Karpas-422 (cell line): ENCODE measurements around the gene EEA1. TPM values are rescaled to one million over a fixed set of nuclear protein-coding genes. Genes with fewer than 3 reads are reported as not detected.

Experiments
- DNase-seq: peaks from one replicate; pipeline ENCODE4 v3.0.0-alpha.2; 2015
- H2AFZ ChIP-seq: fragments of 200-600 bp; sonication (generic); 2 replicates; pipeline ENCODE4 v1.6.1; 2014; ENCODE audit warnings: antibody characterized with exemption, low read length, mixed read lengths
- H3K27ac ChIP-seq: fragments of 200-600 bp; sonication (generic); 2 replicates; pipeline ENCODE4 v1.5.1; 2014; ENCODE audit warnings: mild to moderate bottlenecking, low read length, moderate library complexity
- H3K27me3 ChIP-seq: fragments of 200-600 bp; sonication (generic); 2 replicates; pipeline ENCODE4 v1.6.1; 2014; ENCODE audit warnings: low read length, mixed read lengths
- H3K36me3 ChIP-seq: fragments of 200-600 bp; sonication (generic); 2 replicates; pipeline ENCODE4 v1.6.1; 2014; ENCODE audit warnings: low read length, mixed read lengths; ENCODE audit not compliant: insufficient read depth
- H3K4me1 ChIP-seq: fragments of 200-600 bp; sonication (generic); 2 replicates; pipeline ENCODE4 v1.6.1; 2014; ENCODE audit warnings: mild to moderate bottlenecking, low read length, mixed read lengths
- H3K4me2 ChIP-seq: fragments of 200-600 bp; sonication (generic); 2 replicates; pipeline ENCODE4 v1.6.1; 2014; ENCODE audit warnings: low read length, low read depth, mild to moderate bottlenecking; ENCODE audit not compliant: poor library complexity, severe bottlenecking
- H3K4me3 ChIP-seq: fragments of 200-600 bp; sonication (generic); 2 replicates; pipeline ENCODE4 v1.5.1; 2014; ENCODE audit warnings: mild to moderate bottlenecking, antibody characterized with exemption, low read length, mixed read lengths
- H3K79me2 ChIP-seq: fragments of 200-600 bp; sonication (generic); 2 replicates; pipeline ENCODE4 v1.6.1; 2014; ENCODE audit warnings: mild to moderate bottlenecking, low read length, mixed read lengths
- H3K9ac ChIP-seq: fragments of 200-600 bp; sonication (generic); 2 replicates; pipeline ENCODE4 v1.6.0; 2014; ENCODE audit warnings: low read length
- H3K9me2 ChIP-seq: fragments of 200-600 bp; sonication (generic), shearing (Covaris generic); replicated peaks from 2 replicates; pipeline ENCODE4 v1.6.0; 2014; ENCODE audit warnings: mild to moderate bottlenecking, low read length, moderate library complexity; ENCODE audit not compliant: insufficient read depth
- H3K9me3 ChIP-seq: fragments of 300-700, 200-600 bp; sonication (generic); 2 replicates; pipeline ENCODE4 v1.6.1; 2014; ENCODE audit warnings: low read length, mixed read lengths
- H4K20me1 ChIP-seq: fragments of 200-600 bp; sonication (generic); 2 replicates; pipeline ENCODE4 v1.6.1; 2014; ENCODE audit warnings: mild to moderate bottlenecking, antibody characterized with exemption, low read length, low read depth; ENCODE audit not compliant: insufficient read depth
- total RNA-seq: library from RNA; depleted of rRNA; stranded (reverse); fragments of >200 nt; shearing (Covaris generic); gene quantifications from 2 replicates; pipeline ENCODE4 v1.2.3, GENCODE V29; 2014; ENCODE audit warnings: low replicate concordance

The EEA1 gene
- total RNA-seq, 1 experiment from 2014 or later = 9.2 TPM

- H3K36me3 ChIP-seq = peaks cover 2% of the 10 kb centered on the region; the same call in 1 of the 2 replicates
- peak overlapping the region; percentile 28; the same call in 1 of the 2 replicates for H3K27ac ChIP-seq
- DNase-seq = peak; percentile 93
- no peaks in the 10 kb centered on the region for H3K9me2 ChIP-seq
- H3K4me1 ChIP-seq = peaks cover 20% of the 10 kb centered on the region
- H4K20me1 ChIP-seq = no peaks in the 10 kb centered on the region
- H3K4me2 ChIP-seq = peak overlapping the region; percentile 14
- H3K27me3 ChIP-seq = no peaks in the 10 kb centered on the region
- no peak overlapping the region for H3K4me3 ChIP-seq
- no peak overlapping the region for H2AFZ ChIP-seq
- H3K79me2 ChIP-seq = 0 out of 2 replicates have a peak, but pooled peaks cover 3% of the 10 kb centered on the region
- H3K9me3 ChIP-seq = no peaks in the 10 kb centered on the region
- H3K9ac ChIP-seq = no peak overlapping the region
Measured at GRCh38 chr12:92784797-92785562, 144.1 kb downstream of the EEA1 start.

DNA sequence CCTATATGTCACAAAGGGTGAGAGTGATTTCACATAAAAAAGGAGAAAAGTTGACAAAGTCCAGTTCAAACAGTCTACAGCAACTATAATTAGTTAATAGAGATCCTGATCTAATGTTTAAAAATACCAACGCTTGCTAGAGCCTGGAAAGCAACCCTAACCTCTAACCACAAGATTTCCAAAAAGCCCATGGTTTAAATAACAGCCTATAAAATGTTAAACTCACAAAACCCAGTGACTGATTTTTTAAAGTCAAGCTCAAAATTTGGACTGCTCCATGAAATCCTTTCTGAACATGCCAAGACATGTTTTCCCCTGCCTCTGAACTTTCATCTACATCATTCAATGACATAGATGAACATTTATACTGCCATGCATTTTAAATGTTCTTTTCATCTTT, 144.7 kb downstream of the EEA1 start:
- Histone ChIP-seq H3K4me1 (peaks cover 20% of the 10 kb centered on the region), H3K36me3 (peaks cover 2% of the 10 kb centered on the region; the same call in 1 of the 2 replicates), H3K4me2 (no peak overlapping the region), H3K4me3 (no peak overlapping the region), H3K27me3 (no peaks in the 10 kb centered on the region), H3K9me3 (no peaks in the 10 kb centered on the region), H2AFZ (no peak overlapping the region), H3K79me2 (0 out of 2 replicates have a peak, but pooled peaks cover 3% of the 10 kb centered on the region), H3K9me2 (no peaks in the 10 kb centered on the region), H3K9ac (no peak overlapping the region), H4K20me1 (no peaks in the 10 kb centered on the region), H3K27ac (no peak overlapping the region)
- DNase-seq = no peak

DNA sequence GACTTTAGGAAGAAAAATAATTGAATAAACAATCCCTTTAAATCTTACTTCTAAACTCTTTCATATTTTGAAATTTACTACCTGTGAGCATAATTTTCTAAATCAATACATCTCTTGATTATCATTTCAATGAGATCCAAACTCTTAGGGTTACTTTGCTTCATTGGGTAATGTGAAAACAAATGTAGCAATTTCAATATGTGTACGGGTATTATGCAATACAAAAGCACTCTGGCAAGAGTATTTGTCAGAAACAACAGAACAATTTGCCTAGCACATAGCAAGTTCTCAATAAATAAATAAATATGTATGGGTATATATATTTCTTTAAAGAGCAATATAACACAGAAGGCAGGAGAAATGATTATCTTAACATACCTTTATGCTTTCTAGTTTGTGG, 149.2 kb downstream of the EEA1 start:
- Histone ChIP-seq H2AFZ (no peak overlapping the region), H3K36me3 (peaks cover 8% of the 10 kb centered on the region; the same call in 1 of the 2 replicates)

GRCh38 chr12:92778525-92778924, 150.6 kb downstream of the EEA1 start:
- Histone ChIP-seq H3K9me3 (no peaks in the 10 kb centered on the region), H3K79me2 (no peaks in the 10 kb centered on the region), H3K4me1 (no peaks in the 10 kb centered on the region), H3K27me3 (no peaks in the 10 kb centered on the region), H3K27ac (no peak overlapping the region), H3K4me3 (no peak overlapping the region), H4K20me1 (no peaks in the 10 kb centered on the region), H3K9ac (no peak overlapping the region), H3K4me2 (no peak overlapping the region), H2AFZ (no peak overlapping the region), H3K9me2 (no peaks in the 10 kb centered on the region), H3K36me3 (peaks cover 8% of the 10 kb centered on the region; the same call in 1 of the 2 replicates)
- no peak for DNase-seq

More for the DNA sequence above, 149.2 kb downstream of the EEA1 start:
- Histone ChIP-seq H3K79me2 (0 out of 2 replicates have a peak, but pooled peaks cover 3% of the 10 kb centered on the region), H3K4me2 (no peak overlapping the region), H3K9ac (no peak overlapping the region), H3K4me3 (no peak overlapping the region), H3K9me2 (no peaks in the 10 kb centered on the region), H3K27ac (no peak overlapping the region), H3K4me1 (no peaks in the 10 kb centered on the region), H3K27me3 (no peaks in the 10 kb centered on the region), H3K9me3 (no peaks in the 10 kb centered on the region), H4K20me1 (no peaks in the 10 kb centered on the region)
- no peak for DNase-seq

DNA sequence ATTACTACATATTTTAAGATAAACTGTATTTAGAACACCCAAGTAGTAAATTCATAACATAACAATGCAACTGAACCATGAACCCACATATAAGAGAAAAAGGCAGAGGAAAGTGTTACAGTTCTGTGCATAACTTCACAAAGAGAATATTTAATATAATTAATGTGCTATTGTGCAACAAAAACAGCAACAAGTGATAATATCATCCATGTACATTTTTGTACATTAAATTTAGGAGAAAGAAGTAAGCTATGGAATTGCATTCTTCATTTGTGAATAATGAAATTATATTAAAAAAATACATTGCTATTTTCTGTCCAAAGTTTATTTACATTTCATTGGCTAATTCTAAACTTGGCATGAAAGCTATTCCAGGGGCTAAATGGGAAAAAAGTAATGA, 153.7 kb downstream of the EEA1 start:
- Histone ChIP-seq H3K4me2 (no peak overlapping the region), H3K4me3 (no peak overlapping the region), H3K9me2 (no peaks in the 10 kb centered on the region), H3K27me3 (no peaks in the 10 kb centered on the region), H3K79me2 (no peaks in the 10 kb centered on the region), H3K36me3 (peaks cover 5% of the 10 kb centered on the region; the same call in 1 of the 2 replicates), H2AFZ (no peak overlapping the region), H3K9ac (no peak overlapping the region), H4K20me1 (no peaks in the 10 kb centered on the region), H3K27ac (no peak overlapping the region), H3K9me3 (no peaks in the 10 kb centered on the region), H3K4me1 (no peaks in the 10 kb centered on the region)
- DNase-seq = no peak

DNA sequence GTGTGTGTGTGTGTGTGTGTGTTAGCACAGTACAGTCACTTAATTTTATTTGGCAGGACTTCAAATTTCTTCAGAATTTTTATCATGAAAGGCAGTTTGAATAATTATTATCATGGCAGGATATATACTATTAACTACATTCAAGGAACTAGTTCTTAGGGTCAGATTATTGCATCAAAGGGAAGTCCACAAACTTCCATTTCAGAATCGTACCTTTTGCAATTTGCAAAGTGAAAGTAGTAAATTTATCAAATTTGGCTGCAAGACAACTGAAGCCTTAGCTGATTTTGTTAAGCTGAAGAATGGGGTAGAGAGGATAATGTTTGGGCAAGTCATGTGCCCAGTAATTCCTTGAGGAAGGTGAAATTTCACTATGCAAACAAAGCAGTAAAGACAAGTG, 158.1 kb downstream of the EEA1 start:
- no peaks in the 10 kb centered on the region; the same call in 1 of the 2 replicates for H3K36me3 ChIP-seq
- H3K9me2 ChIP-seq = no peaks in the 10 kb centered on the region
- no peaks in the 10 kb centered on the region for H3K27me3 ChIP-seq
- no peaks in the 10 kb centered on the region for H3K9me3 ChIP-seq
- DNase-seq = no peak
- no peak overlapping the region for H3K9ac ChIP-seq
- no peak overlapping the region for H3K27ac ChIP-seq
- H3K79me2 ChIP-seq = no peaks in the 10 kb centered on the region
- H3K4me3 ChIP-seq = no peak overlapping the region
- no peaks in the 10 kb centered on the region for H4K20me1 ChIP-seq
- H3K4me2 ChIP-seq = no peak overlapping the region
- H3K4me1 ChIP-seq = no peaks in the 10 kb centered on the region
- no peak overlapping the region for H2AFZ ChIP-seq

- Histone ChIP-seq H3K9me3 (no peaks in the 10 kb centered on the region), H3K9me2 (no peaks in the 10 kb centered on the region), H3K27ac (no peak overlapping the region), H4K20me1 (no peaks in the 10 kb centered on the region), H3K79me2 (no peaks in the 10 kb centered on the region), H2AFZ (no peak overlapping the region), H3K36me3 (no peaks in the 10 kb centered on the region), H3K4me2 (no peak overlapping the region), H3K4me3 (no peak overlapping the region), H3K4me1 (no peaks in the 10 kb centered on the region), H3K9ac (no peak overlapping the region), H3K27me3 (no peaks in the 10 kb centered on the region)
- no peak for DNase-seq
Measured at GRCh38 chr12:92769124-92769901, 159.8 kb downstream of the EEA1 start.

GRCh38 chr12:92765871-92766270, 163.2 kb downstream of the EEA1 start:
- Histone ChIP-seq H3K27ac (no peak overlapping the region), H3K4me1 (no peaks in the 10 kb centered on the region), H3K4me3 (no peak overlapping the region), H2AFZ (no peak overlapping the region), H3K9me2 (no peaks in the 10 kb centered on the region), H3K9me3 (no peaks in the 10 kb centered on the region), H3K27me3 (no peaks in the 10 kb centered on the region), H3K9ac (no peak overlapping the region), H3K79me2 (no peaks in the 10 kb centered on the region), H4K20me1 (no peaks in the 10 kb centered on the region), H3K36me3 (no peaks in the 10 kb centered on the region), H3K4me2 (no peak overlapping the region)
- no peak for DNase-seq
